ENCODE measurements around the gene ENDOD1. TPM values are rescaled to one million over a fixed set of nuclear protein-coding genes. Genes with fewer than 3 reads are reported as not detected.
"Not testable (repeated sequence)": the region's sequence is repeated elsewhere in the genome, so short reads cannot be mapped to it uniquely, and the experiment has no call there.

ENDOD1 gene, protein sequence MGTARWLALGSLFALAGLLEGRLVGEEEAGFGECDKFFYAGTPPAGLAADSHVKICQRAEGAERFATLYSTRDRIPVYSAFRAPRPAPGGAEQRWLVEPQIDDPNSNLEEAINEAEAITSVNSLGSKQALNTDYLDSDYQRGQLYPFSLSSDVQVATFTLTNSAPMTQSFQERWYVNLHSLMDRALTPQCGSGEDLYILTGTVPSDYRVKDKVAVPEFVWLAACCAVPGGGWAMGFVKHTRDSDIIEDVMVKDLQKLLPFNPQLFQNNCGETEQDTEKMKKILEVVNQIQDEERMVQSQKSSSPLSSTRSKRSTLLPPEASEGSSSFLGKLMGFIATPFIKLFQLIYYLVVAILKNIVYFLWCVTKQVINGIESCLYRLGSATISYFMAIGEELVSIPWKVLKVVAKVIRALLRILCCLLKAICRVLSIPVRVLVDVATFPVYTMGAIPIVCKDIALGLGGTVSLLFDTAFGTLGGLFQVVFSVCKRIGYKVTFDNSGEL
- 10 to 100 TPM; 16.1 to 20.5 TPM for total RNA-seq

GRCh38 chr11:95089620-95090542, at the start of gene ENDOD1:
ENDOD1 (plus strand) TSS chr11:95089846; CDS start chr11:95089928, 82 bp downstream.
- H3K27ac Mint-ChIP-seq = peak within 1 kb of the TSS; percentile 95

DNA sequence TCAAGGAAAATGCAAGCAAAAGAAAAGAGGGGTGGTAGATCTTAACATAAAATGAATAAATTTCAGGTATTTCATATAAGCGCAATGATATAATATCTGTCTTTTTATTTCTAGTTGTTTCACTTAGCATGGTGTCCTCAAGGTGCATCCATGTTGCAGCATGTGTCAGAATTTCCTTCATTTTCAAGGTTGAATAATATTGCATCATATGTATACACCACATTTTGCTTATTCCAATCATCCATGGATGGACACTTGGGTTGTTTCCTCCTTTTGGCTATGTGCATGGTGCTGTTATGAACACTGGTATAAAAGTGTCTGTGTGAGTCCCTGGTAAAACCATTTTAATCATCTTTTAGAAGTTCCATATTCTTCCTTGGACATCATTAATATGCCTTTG, 47.4 kb upstream of the ENDOD1 start:
- Mint-ChIP-seq H3K4me1 (ENCODE audit: low read depth) (no peaks in the 10 kb centered on the region), H3K27ac (no peak overlapping the region), H3K27me3 (ENCODE audit: low read depth) (peaks cover 48% of the 10 kb centered on the region), H3K36me3 (ENCODE audit: insufficient read depth in 2 of 2) (no peaks in the 10 kb centered on the region), H3K4me3 (no peak overlapping the region), H3K9me3 (no peaks in the 10 kb centered on the region)
- DNase-seq = no peak
- no peak for ATAC-seq (replicated peaks in 1 of 2)

More at GRCh38 chr11:95089620-95090542, at the start of gene ENDOD1:
- Mint-ChIP-seq H3K4me3 (peak within 1 kb of the TSS; percentile 92 to 95), H3K36me3 (ENCODE audit: insufficient read depth in 2 of 2) (peaks cover 0 to 4% of the 10 kb centered on the region in 2 donors), H3K27me3 (ENCODE audit: low read depth) (no peaks in the 10 kb centered on the region), H3K4me1 (ENCODE audit: low read depth) (peaks cover 78% of the 10 kb centered on the region), H3K9me3 (no peaks in the 10 kb centered on the region)
- ATAC-seq (replicated peaks in 1 of 2) = peak; percentile 92 to 95
- peak; percentile 88 to 90 for DNase-seq

GRCh38 chr11:95042906-95043305, 46.7 kb upstream of the ENDOD1 start:
- Mint-ChIP-seq H3K4me1 (ENCODE audit: low read depth) (no peaks in the 10 kb centered on the region), H3K27me3 (ENCODE audit: low read depth) (peaks cover 48% of the 10 kb centered on the region), H3K9me3 (no peaks in the 10 kb centered on the region), H3K4me3 (no peak overlapping the region), H3K36me3 (ENCODE audit: insufficient read depth in 2 of 2) (no peaks in the 10 kb centered on the region), H3K27ac (no peak overlapping the region)
- DNase-seq = no peak
- ATAC-seq (replicated peaks in 1 of 2) = no peak

DNA sequence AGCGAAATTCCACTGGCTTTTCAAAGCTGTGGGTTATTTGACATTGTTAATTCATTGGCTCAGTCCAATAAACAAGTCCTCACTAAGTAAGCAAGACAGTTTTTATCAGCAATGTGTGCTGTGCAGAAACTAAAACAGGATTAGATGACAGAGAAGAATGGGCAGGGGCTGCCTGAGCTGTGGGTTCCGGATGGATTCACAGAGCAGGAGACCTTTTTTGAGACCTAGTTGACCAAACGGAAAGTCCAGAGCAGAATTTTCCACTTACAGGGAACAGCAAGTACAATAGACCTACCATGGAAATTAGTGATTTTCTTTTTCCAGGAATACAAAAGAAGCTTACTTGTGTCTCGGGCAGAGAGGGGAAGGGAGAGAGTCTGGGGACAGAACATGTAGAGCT, 45.6 kb upstream of the ENDOD1 start:
- no peaks in the 10 kb centered on the region for H3K9me3 Mint-ChIP-seq
- peaks cover 38% of the 10 kb centered on the region for H3K27me3 Mint-ChIP-seq (ENCODE audit: low read depth)
- no peaks in the 10 kb centered on the region for H3K4me1 Mint-ChIP-seq (ENCODE audit: low read depth)
- no peak overlapping the region for H3K4me3 Mint-ChIP-seq
- ATAC-seq (replicated peaks in 1 of 2) (no peak), DNase-seq (no peak)
- no peaks in the 10 kb centered on the region for H3K36me3 Mint-ChIP-seq (ENCODE audit: insufficient read depth in 2 of 2)
- no peak overlapping the region for H3K27ac Mint-ChIP-seq

GRCh38 chr11:95045812-95046211, 43.8 kb upstream of the ENDOD1 start:
- DNase-seq = no peak
- H3K36me3 Mint-ChIP-seq (ENCODE audit: insufficient read depth in 2 of 2) = no peaks in the 10 kb centered on the region

DNA sequence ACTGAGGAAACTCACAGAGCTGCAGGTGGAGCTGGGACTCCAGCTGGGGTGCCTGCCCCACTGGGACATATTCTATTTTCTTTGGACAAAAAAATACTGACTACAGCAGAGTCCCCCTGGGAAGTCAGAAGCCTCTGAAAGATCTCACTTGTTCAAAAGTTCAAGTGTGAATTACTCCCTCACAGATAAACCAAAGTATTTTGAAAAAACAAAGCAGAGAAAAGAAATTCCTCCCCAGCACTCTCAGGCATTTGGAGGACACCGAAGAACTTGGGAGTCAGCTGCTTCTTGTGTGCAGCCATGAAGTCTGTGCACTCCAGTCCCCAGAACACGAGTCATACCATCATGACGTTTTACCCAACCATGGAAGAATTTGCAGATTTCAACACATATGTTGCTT, 40.5 kb upstream of the ENDOD1 start, which contains the start of gene KDM4F:
TSS of gene KDM4F (plus strand) at position 301 of the 400 bp plus-strand sequence.
- H3K27me3 Mint-ChIP-seq (ENCODE audit: low read depth) = peaks cover 36% of the 10 kb centered on the region
- H3K4me3 Mint-ChIP-seq; H3K4me1 Mint-ChIP-seq (ENCODE audit: low read depth); ATAC-seq (replicated peaks in 1 of 2); H3K9me3 Mint-ChIP-seq; H3K27ac Mint-ChIP-seq; H3K36me3 Mint-ChIP-seq (ENCODE audit: insufficient read depth in 2 of 2); DNase-seq: not testable (repeated sequence)

More at GRCh38 chr11:95045812-95046211, 43.8 kb upstream of the ENDOD1 start:
- Mint-ChIP-seq H3K9me3 (no peaks in the 10 kb centered on the region), H3K4me1 (ENCODE audit: low read depth) (no peaks in the 10 kb centered on the region), H3K27me3 (ENCODE audit: low read depth) (peaks cover 38% of the 10 kb centered on the region), H3K4me3 (no peak overlapping the region), H3K27ac (no peak overlapping the region)
- ATAC-seq (replicated peaks in 1 of 2) = no peak

DNA sequence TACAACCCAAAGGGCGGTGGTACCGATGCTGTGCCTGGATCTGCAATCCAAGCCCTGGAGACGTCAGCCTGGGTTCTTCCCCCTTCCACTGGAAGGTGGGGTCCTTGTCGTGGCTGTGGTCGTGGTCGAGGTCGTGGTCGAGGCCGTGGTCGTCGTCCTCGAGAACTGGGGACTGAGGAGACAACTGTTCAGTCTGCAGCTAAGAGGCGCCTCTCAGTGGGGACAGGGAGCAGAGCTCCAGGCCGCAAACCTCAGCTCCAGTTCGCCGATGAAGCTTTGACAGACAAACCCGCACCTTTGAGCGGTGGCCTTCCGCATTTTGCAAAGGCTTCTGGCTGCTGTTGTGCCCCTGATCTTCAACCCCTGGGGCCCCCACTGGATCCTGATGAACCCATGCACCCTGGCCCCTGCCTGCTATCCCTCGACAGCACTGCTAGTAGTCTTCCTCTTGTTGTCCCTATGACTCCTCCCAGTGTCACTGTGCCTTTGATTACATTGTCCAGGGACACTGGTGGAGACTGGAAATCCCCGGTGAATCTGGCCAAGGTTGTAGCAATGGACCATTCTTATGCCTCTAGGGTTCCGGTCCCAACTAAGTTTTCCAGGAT, 38.9 kb upstream of the ENDOD1 start:
- Mint-ChIP-seq H3K9me3 (no peaks in the 10 kb centered on the region), H3K27me3 (ENCODE audit: low read depth) (peaks cover 33% of the 10 kb centered on the region), H3K36me3 (ENCODE audit: insufficient read depth in 2 of 2) (no peaks in the 10 kb centered on the region), H3K4me3 (no peak overlapping the region), H3K27ac (no peak overlapping the region), H3K4me1 (ENCODE audit: low read depth) (no peaks in the 10 kb centered on the region)
- no peak for ATAC-seq (replicated peaks in 1 of 2)
- DNase-seq = no peak

- H3K9me3 Mint-ChIP-seq = no peaks in the 10 kb centered on the region
- H3K27ac Mint-ChIP-seq = no peak overlapping the region
- no peaks in the 10 kb centered on the region for H3K36me3 Mint-ChIP-seq (ENCODE audit: insufficient read depth in 2 of 2)
- H3K27me3 Mint-ChIP-seq (ENCODE audit: low read depth) = peaks cover 49% of the 10 kb centered on the region
- no peaks in the 10 kb centered on the region for H3K4me1 Mint-ChIP-seq (ENCODE audit: low read depth)
- no peak overlapping the region for H3K4me3 Mint-ChIP-seq
- DNase-seq (no peak), ATAC-seq (replicated peaks in 1 of 2) (no peak)
Measured at GRCh38 chr11:95054356-95054755, 35.3 kb upstream of the ENDOD1 start.

GRCh38 chr11:95055283-95055897, 34.3 kb upstream of the ENDOD1 start:
- DNase-seq (no peak), ATAC-seq (replicated peaks in 1 of 2) (peak in 1 of 2 donors; percentile 33)
- no peak overlapping the region for H3K27ac Mint-ChIP-seq
- no peaks in the 10 kb centered on the region for H3K4me1 Mint-ChIP-seq (ENCODE audit: low read depth)
- no peak overlapping the region for H3K4me3 Mint-ChIP-seq
- H3K36me3 Mint-ChIP-seq (ENCODE audit: insufficient read depth in 2 of 2) = no peaks in the 10 kb centered on the region
- peaks cover 50% of the 10 kb centered on the region for H3K27me3 Mint-ChIP-seq (ENCODE audit: low read depth)
- H3K9me3 Mint-ChIP-seq = no peaks in the 10 kb centered on the region

GRCh38 chr11:95057959-95058358, 31.7 kb upstream of the ENDOD1 start:
- H3K4me1 Mint-ChIP-seq (ENCODE audit: low read depth) = no peaks in the 10 kb centered on the region
- no peaks in the 10 kb centered on the region for H3K36me3 Mint-ChIP-seq (ENCODE audit: insufficient read depth in 2 of 2)
- peaks cover 52% of the 10 kb centered on the region for H3K27me3 Mint-ChIP-seq (ENCODE audit: low read depth)
- no peak overlapping the region for H3K27ac Mint-ChIP-seq
- ATAC-seq (replicated peaks in 1 of 2) = no peak
- no peak for DNase-seq
- no peak overlapping the region for H3K4me3 Mint-ChIP-seq
- no peaks in the 10 kb centered on the region for H3K9me3 Mint-ChIP-seq

- Mint-ChIP-seq H3K27ac (no peak overlapping the region), H3K36me3 (ENCODE audit: insufficient read depth in 2 of 2) (no peaks in the 10 kb centered on the region), H3K4me1 (ENCODE audit: low read depth) (no peaks in the 10 kb centered on the region), H3K27me3 (ENCODE audit: low read depth) (peaks cover 46% of the 10 kb centered on the region), H3K4me3 (no peak overlapping the region), H3K9me3 (no peaks in the 10 kb centered on the region)
- DNase-seq = no peak
- ATAC-seq (replicated peaks in 1 of 2) = no peak
Measured at GRCh38 chr11:95058621-95059020, 31.0 kb upstream of the ENDOD1 start.

DNA sequence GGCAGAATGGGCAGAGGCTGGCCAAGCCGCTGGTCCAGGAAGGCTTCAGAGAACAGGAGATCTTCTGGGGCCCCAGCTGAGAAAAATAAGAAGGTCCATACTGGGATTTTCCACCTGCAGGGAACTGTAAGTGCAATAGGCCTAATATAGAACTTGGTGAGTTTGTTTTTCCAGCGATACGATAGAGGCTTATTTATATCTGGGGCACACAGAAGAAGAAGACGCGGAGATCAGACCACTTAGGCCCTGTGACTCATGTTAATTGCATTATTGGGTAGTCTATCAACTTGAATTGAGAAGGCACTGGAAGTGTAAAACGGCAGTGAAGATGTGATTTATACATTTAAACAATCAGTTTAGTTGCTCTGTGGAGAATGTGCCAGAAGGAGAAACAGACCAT, 30.6 kb upstream of the ENDOD1 start:
- DNase-seq = no peak
- no peak for ATAC-seq (replicated peaks in 1 of 2)
- H3K36me3 Mint-ChIP-seq (ENCODE audit: insufficient read depth in 2 of 2) = no peaks in the 10 kb centered on the region
- H3K9me3 Mint-ChIP-seq = no peaks in the 10 kb centered on the region
- H3K4me1 Mint-ChIP-seq (ENCODE audit: low read depth) = no peaks in the 10 kb centered on the region
- H3K27me3 Mint-ChIP-seq (ENCODE audit: low read depth) = peaks cover 41% of the 10 kb centered on the region
- H3K4me3 Mint-ChIP-seq = no peak overlapping the region
- H3K27ac Mint-ChIP-seq = no peak overlapping the region

Measured in activated T-cell treated with anti-CD3 and anti-CD28 coated beads, Interleukin-2, amount 50 U/mL, for 72 hours (primary cell).